Measurements from ENCODE around the gene UBR4. TPM values are rescaled to one million over a fixed set of nuclear protein-coding genes. Genes with fewer than 3 reads are reported as not detected.

Gene UBR4
- total RNA-seq, 1 experiment from 2014 or later: 52.6 TPM

- in situ Hi-C loops (cut with HindIII; ENCODE audit: low pct_unique_long_range_greater_than_20kb, low sequenced_read_pairs): no loop called here
- no peak for DNase-seq (ENCODE audit: low read depth, low spot score)
Observed at GRCh38 chr1:19128968-19129514, 81.0 kb downstream of the UBR4 start.

DNA sequence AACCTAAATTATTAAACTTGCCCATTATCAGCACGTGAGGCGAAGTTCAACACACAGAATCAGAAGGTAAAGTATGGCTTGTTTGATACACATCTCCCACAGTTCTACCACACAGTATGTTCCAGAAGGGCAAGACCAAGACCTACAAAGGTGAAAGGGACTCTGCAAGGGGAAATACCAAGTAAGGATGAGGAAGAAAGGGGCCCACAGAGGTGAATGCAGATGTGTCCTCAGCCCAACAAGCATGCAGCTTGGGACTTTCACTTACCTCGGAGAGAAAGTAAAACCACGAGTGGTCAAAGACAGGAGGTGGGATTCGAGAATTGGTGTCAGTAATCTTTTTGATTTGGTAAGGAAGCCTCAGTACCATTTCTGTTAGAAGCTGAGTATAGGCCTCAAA is 85.8 kb downstream of the UBR4 start:
- in situ Hi-C loops (cut with HindIII; ENCODE audit: low pct_unique_long_range_greater_than_20kb, low sequenced_read_pairs): no loop called here
- DNase-seq (ENCODE audit: low read depth, low spot score): no peak

- DNase-seq (ENCODE audit: low read depth, low spot score): no peak
- in situ Hi-C loops (cut with HindIII; ENCODE audit: low pct_unique_long_range_greater_than_20kb, low sequenced_read_pairs): no loop called here
Observed at GRCh38 chr1:19123837-19124236, 86.2 kb downstream of the UBR4 start.

DNA sequence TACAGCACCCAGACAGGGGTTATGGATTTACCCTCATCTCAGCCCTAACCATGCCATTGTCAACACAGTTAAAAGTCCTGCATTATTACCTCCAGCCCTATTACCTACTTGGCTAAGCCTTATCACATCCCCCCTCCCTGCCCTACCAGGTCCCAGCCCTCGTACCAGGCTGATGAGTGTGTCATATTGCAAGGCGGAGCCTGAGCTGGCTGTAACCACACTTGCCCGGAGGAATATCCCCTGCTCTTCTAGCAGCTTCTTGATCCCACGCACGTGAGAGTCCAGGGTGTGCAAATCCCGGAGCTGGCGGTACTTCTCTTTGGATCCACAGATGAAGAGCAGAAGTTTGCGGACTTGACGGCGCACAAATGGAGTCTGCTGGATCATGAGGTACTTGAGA is 87.4 kb downstream of the UBR4 start:
- no peak for DNase-seq (ENCODE audit: low read depth, low spot score)
- in situ Hi-C loops (cut with HindIII; ENCODE audit: low pct_unique_long_range_greater_than_20kb, low sequenced_read_pairs): no loop called here

DNA sequence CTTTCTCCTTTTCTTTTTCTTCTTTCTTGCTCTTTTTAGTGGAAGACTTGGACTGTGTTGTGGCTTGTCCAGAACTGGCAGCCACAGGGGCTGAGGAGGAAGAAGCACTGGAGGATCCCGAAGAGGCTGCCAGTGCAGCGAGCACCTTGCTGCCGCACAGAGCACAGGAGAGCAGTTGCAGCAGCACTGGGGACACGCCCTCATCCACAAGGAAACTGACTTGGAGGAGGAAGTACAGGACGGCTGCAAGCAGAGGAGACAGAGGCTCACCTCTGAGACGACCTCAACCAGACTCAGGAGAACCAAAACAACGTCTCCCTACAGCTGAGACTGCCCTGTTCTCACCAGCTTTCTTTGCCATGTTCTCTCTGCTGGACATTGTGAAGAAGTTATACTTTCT is 88.9 kb downstream of the UBR4 start:
- in situ Hi-C loops (cut with HindIII; ENCODE audit: low pct_unique_long_range_greater_than_20kb, low sequenced_read_pairs): no loop called here
- DNase-seq (ENCODE audit: low read depth, low spot score): no peak

- no peak for DNase-seq (ENCODE audit: low read depth, low spot score)
- in situ Hi-C loops (cut with HindIII; ENCODE audit: low pct_unique_long_range_greater_than_20kb, low sequenced_read_pairs): no loop called here
Observed at GRCh38 chr1:19120070-19120469, 90.0 kb downstream of the UBR4 start.

DNA sequence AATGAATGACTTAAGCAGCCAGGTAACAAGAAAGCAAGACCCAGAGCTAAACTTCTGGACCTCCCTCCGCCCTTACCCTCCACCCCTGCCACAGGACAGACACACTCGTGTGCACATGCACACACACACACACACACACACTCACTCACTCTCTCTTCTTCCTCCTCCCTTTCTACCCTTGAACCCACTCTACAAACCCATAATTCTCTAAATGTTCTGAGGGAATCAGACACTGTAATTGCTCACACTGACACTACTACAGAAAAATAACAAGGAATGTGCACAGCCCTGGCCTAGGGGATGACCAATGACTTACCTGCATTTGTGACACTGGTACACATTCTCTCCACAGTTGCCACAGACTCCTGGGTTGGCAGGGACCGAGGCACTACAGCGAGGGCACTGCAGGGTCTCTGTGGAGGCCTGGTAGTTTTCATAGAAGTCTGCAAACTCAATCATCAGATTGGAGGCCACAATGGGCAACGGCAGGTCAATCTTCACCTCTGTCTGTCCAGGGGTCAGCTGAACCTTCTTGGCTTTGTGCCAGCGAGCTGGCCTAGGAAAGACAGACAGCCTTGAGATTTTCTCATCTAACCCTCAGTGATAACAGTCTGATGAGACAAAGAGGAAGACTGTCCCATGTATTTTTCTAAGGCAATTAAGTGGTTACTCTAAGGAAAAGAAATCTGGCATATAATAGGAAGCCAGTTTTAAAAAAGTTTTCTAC is 94.8 kb downstream of the UBR4 start:
- DNase-seq (ENCODE audit: low read depth, low spot score): no peak
- in situ Hi-C loops (cut with HindIII; ENCODE audit: low pct_unique_long_range_greater_than_20kb, low sequenced_read_pairs): no loop called here

- in situ Hi-C loops (cut with HindIII; ENCODE audit: low pct_unique_long_range_greater_than_20kb, low sequenced_read_pairs): no loop called here
Observed at GRCh38 chr1:19113697-19114092, 96.4 kb downstream of the UBR4 start.

DNA sequence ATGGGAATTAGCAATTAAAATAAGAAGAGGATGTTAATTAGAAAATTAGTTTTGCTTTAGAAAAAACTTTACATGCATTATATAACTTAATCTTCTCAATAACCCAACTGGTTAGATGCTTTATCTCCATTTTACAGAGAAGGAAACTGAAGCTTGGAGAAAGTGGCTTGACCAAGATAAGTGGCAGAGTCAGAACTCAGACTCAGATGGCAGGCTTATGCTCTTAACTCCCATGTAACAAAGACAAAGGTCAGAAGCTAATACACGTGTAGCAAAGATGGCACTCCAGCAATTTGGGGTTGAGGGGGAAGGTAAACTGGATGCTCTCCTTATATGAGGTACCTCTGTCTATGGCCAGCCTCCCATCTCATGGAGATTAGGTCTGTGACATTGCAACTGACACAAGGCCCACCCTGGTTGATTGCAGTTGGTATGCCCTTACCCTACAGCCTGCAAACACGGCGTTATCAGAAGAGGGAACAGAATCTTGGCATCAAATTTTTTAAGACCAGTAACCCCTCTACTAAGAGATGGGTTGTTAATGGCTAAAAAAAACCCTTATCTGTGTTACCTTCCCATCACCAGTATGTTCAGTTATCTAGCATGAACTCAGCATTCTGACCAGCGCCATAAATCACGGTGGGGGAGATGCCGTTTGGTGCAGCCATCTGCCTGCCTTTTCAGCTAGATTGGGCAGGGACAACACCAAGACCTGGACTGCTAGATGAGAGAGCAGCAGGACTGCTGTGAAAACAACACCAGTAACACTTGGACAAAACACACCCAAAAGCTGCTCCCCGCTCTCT is 97.0 kb downstream of the UBR4 start:
- in situ Hi-C loops (cut with HindIII; ENCODE audit: low pct_unique_long_range_greater_than_20kb, low sequenced_read_pairs): no loop called here
- DNase-seq (ENCODE audit: low read depth, low spot score): no peak

More at GRCh38 chr1:19113697-19114092, 96.4 kb downstream of the UBR4 start:
- DNase-seq (ENCODE audit: low read depth, low spot score): peak; percentile 40

DNA sequence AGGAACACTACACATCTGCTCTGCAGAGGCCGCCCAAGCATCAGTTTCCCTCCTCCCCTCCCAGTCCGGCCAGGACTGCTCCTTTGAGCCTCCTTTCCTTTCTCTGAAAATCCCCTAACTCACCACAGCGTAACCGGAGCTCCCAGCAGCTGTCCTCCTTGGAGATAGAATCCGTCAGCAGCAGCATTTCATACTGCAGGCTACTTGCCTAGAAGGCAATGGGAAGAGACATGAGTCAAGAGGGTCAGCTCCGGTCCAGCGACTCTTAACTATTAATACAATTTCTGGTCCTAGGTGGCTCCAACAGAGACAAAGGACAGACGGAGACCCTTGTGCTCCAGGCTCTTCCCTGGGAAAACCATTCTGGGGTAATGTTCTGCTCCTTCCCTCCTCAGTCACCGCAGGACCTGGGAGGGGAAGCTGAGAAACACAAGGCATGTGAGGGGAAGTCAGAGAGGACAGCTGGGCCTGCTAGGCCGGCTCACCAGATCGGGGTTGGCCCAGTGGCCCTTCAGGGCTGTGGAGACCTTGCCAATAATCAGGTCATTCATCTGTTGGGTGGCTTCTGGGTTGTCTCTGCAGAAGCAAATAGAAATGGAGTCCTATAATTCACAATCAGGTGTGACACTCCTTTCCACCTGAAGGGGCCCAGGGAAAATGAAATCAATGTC is 99.7 kb downstream of the UBR4 start:
- DNase-seq (ENCODE audit: low read depth, low spot score): no peak
- in situ Hi-C loops (cut with HindIII; ENCODE audit: low pct_unique_long_range_greater_than_20kb, low sequenced_read_pairs): no loop called here

- no peak for DNase-seq (ENCODE audit: low read depth, low spot score)
- in situ Hi-C loops (cut with HindIII; ENCODE audit: low pct_unique_long_range_greater_than_20kb, low sequenced_read_pairs): no loop called here
Observed at GRCh38 chr1:19109545-19109944, 100.5 kb downstream of the UBR4 start.

DNA sequence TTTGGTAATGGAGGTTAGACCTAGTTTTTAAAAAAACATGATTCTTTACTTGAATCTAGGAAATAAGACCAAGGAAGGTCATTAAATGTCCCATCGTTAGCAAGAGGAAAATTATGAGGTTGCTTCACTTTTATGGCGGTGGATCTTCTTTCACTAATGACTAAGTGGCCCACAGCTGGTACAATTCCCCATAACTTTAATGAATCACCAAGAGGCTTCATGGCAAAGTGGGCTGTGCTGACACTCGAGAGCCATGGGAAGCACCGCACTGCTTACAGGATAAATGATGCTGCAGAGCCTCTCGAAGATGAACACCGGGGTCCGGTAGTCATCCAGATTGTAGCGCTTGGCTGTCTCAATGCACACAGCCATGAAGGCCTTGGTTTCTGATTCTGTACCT is 108.8 kb downstream of the UBR4 start:
- no peak for DNase-seq (ENCODE audit: low read depth, low spot score)
- in situ Hi-C loops (cut with HindIII; ENCODE audit: low pct_unique_long_range_greater_than_20kb, low sequenced_read_pairs): no loop called here

- no peak for DNase-seq (ENCODE audit: low read depth, low spot score)
- in situ Hi-C loops (cut with HindIII; ENCODE audit: low pct_unique_long_range_greater_than_20kb, low sequenced_read_pairs): no loop called here
Observed at GRCh38 chr1:19100028-19100427, 110.0 kb downstream of the UBR4 start.

DNA sequence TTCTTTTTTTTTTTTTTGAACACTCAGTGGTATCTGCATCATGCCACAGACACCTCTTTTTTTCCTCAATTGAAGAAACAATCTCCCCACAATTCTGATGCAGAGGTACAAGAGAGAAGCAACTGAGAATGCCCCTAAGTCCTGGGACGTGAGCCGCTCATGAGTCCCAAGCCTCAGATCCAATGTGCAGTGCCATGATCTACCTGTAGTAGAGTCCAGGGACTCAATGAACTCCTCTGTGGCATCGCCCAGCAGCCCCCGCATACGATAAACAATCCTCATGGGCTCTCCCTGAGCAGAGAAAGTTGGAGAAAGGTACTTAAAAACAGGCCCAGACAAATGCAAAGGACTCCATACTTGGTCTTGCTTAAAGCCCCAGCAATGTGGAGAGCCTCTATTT is 113.1 kb downstream of the UBR4 start:
- DNase-seq (ENCODE audit: low read depth, low spot score): no peak
- in situ Hi-C loops (cut with HindIII; ENCODE audit: low pct_unique_long_range_greater_than_20kb, low sequenced_read_pairs): no loop called here

DNA sequence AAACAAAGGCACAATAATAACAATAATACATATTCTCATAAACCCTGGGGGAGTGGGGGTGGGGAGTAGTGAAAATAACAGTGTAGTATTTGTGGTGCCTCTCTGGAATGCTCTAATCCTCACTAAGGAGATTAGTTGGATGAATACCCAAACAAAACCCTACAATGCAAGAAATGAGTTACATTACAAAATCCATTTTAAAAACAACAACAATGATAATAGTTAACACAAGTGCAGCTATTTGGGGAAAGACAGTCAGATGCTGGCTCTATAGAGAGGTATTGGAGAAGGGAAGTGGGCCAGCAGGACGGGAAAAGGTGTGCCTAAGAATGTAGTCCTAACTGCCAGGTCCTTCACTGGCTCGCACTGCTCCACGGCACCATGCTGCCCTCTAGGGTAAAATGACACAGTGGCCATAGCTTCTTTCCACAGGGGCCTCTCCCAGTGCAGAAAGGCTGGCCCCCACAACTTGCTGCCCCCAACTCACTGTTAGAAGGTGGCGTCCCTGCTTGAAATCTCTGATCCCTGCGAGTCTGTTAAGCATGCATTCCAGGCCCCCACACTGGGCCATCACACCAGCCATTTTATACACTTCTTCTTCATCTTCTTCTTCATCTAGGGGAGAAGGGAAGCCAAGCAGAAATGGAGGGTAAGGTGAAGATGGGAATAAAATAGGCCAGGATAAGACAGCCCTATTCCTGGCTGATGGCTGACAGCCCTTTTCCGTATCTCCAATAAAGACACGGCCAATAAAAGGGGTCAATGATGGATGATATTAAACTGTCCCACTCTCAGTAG is 113.8 kb downstream of the UBR4 start:
- in situ Hi-C loops (cut with HindIII; ENCODE audit: low pct_unique_long_range_greater_than_20kb, low sequenced_read_pairs): no loop called here
- peak; percentile 44 for DNase-seq (ENCODE audit: low read depth, low spot score)

- in situ Hi-C loops (cut with HindIII; ENCODE audit: low pct_unique_long_range_greater_than_20kb, low sequenced_read_pairs): no loop called here
- DNase-seq (ENCODE audit: low read depth, low spot score): no peak
Observed at GRCh38 chr1:19091196-19091953, 118.7 kb downstream of the UBR4 start.

GRCh38 chr1:19089524-19089923 is 120.5 kb downstream of the UBR4 start:
- DNase-seq (ENCODE audit: low read depth, low spot score): no peak
- in situ Hi-C loops (cut with HindIII; ENCODE audit: low pct_unique_long_range_greater_than_20kb, low sequenced_read_pairs): no loop called here

All from SK-MEL-5 (cell line).